Central memory CD8-positive, alpha-beta T cell (primary cell): ENCODE results near the gene EPC2.
"Not testable (repeated sequence)": the region's sequence is repeated elsewhere in the genome, so short reads cannot be mapped to it uniquely, and the experiment has no call there.

ENCODE experiments used
- ATAC-seq: fragments of 150-1000 bp; cut with Tn5 transposase; replicated peaks from 2 replicates; pipeline ENCODE4 v1.10.0; 2022; ENCODE audit warnings: mild to moderate bottlenecking, moderate FRiP score, moderate number of reproducible peaks; ENCODE audit not compliant: poor library complexity, severe bottlenecking; ENCODE audit errors: extremely low read depth
- DNase-seq, 2 donors: peaks; one replicate each; pipeline ENCODE4 v3.0.0; 2021; ENCODE audit warnings: low spot score in 2 of 2
- H3K27ac Mint-ChIP-seq: one replicate; pipeline ENCODE4 v1.8.0; 2022; ENCODE audit warnings: low read depth, mild to moderate bottlenecking, moderate library complexity, mixed read lengths
- H3K27me3 Mint-ChIP-seq: one replicate; pipeline ENCODE4 v1.8.0; 2022; ENCODE audit warnings: mixed read lengths
- H3K36me3 Mint-ChIP-seq: one replicate; pipeline ENCODE4 v1.8.0; 2022; ENCODE audit warnings: mild to moderate bottlenecking, moderate library complexity, mixed read lengths; ENCODE audit not compliant: insufficient read depth
- H3K4me1 Mint-ChIP-seq: one replicate; pipeline ENCODE4 v1.8.0; 2022; ENCODE audit warnings: mixed read lengths
- H3K4me3 Mint-ChIP-seq: one replicate; pipeline ENCODE4 v1.8.0; 2022; ENCODE audit warnings: mild to moderate bottlenecking, moderate library complexity, mixed read lengths
- H3K9me3 Mint-ChIP-seq: one replicate; pipeline ENCODE4 v1.8.0; 2022; ENCODE audit warnings: mixed read lengths

The EPC2 gene

DNA sequence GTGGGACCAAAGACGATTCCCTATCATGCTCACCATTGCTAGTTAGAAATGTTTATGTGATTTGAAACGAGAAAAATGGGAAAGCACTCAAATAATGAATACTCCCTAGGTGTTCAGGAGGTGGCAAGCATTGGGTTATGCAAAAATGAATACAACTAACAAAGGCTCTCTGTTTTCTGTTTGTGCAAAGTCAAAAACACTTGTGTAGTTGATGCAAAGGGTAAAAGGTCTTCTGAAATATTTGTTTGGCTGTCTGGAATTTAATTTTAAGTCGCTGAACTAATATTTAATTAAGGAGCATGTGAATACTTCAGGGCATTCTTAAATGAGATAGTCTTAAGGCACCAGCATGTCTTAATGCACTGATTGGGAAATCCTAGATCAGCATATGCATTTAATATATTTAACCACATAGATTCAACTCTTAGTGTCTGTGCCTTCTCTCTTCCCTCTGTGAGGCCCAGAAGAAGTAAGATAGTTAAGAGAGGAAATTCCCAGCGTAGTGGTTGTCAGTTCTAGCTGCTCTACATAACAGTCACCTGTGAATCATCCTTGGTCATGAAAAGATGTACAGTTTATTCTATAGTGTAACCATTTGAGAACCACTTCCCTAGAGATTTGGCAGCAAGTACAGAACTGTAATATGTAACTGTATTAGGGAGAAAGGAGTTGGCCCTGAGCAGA is 111.9 kb downstream of the EPC2 start:
- Mint-ChIP-seq H3K27ac (no peak overlapping the region), H3K4me1 (peaks cover 12% of the 10 kb centered on the region), H3K4me3 (no peak overlapping the region), H3K36me3 (peaks cover 17% of the 10 kb centered on the region), H3K9me3 (no peaks in the 10 kb centered on the region), H3K27me3 (no peaks in the 10 kb centered on the region)
- DNase-seq: no peak
- ATAC-seq: no peak

DNA sequence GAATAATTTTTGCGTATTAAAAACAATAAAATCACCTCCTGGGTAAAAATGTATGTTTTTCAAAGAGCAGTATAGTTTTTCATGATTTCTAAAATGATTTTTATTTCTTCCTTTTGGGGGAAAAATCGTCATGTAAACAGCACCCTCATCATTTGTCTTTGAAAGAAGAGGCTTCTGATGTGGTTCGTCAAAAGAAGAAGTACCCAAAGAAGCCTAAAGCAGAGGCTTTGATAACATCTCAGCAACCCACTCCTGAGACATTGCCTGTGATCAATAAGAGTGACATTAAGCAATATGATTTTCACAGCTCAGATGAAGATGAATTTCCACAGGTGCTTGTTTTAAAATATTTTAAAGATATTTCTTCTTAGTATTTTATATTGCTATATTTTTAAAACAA is 120.3 kb downstream of the EPC2 start:
- DNase-seq (no peak), ATAC-seq (no peak)
- Mint-ChIP-seq H3K27ac (no peak overlapping the region), H3K9me3 (no peaks in the 10 kb centered on the region), H3K4me3 (no peak overlapping the region), H3K27me3 (no peaks in the 10 kb centered on the region), H3K36me3 (peaks cover 32% of the 10 kb centered on the region), H3K4me1 (peaks cover 13% of the 10 kb centered on the region)

DNA sequence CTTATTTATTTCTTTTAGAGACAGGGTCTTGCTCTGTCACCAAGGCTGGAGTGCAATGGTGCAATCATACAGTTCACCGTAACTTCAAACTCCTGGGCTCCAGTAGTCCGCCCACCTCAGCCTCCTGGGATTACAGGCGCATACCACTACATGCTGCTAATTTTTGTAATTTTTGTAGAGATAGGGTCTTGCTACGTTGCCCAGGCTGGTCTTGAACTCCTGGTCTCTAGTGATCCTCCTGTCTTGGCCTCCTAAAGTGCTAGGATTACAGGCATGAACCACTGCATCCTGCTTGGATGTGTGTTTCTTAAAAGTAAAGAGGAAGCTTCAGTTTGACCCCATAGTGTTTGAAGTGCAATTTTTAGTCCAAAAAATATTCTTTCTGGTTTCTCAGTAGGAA is 125.5 kb downstream of the EPC2 start:
- Mint-ChIP-seq H3K4me3 (no peak overlapping the region), H3K27me3 (no peaks in the 10 kb centered on the region), H3K27ac (no peak overlapping the region), H3K9me3 (no peaks in the 10 kb centered on the region), H3K36me3 (peaks cover 43% of the 10 kb centered on the region), H3K4me1 (peaks cover 9% of the 10 kb centered on the region)
- no peak for ATAC-seq
- no peak for DNase-seq

DNA sequence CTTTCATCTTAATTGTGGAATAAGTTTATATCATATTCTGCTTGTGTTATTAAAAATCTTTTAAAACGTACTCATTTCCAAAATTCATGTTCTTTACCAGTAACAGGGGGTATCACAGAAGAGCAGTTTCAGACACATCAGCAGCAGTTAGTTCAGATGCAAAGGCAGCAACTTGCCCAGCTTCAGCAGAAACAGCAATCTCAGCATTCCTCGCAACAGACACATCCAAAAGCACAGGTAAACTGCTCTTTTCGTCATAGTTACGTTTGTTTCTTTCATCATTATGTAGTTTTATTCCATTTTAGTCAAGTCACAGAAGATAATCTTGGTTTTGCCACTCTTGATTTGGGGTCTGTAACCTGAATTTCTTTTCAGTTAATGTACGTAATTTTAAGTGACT is 137.0 kb downstream of the EPC2 start:
- no peak overlapping the region for H3K27ac Mint-ChIP-seq
- H3K4me3 Mint-ChIP-seq: no peak overlapping the region
- H3K9me3 Mint-ChIP-seq: no peaks in the 10 kb centered on the region
- peaks cover 40% of the 10 kb centered on the region for H3K36me3 Mint-ChIP-seq
- ATAC-seq (no peak), DNase-seq (no peak)
- H3K4me1 Mint-ChIP-seq: peaks cover 2% of the 10 kb centered on the region
- no peaks in the 10 kb centered on the region for H3K27me3 Mint-ChIP-seq

DNA sequence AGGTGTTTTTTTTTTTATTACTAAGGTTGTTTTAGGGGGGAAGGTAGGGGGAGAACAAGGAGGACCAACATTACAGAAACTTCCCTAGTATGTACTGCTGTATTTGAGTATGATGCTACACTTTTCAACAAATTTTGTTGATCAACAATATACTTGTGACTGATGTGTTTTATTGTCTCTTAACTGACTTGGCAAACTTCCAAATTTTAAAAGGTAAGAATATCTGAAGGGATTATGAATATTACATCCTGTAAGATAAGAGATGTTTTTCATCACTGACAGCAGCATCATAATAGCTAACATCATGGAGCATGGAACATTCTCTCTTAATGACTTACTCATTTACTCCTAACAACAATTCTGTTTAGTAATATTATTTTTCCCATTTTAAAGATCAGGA is 144.5 kb downstream of the EPC2 start:
- Mint-ChIP-seq H3K27me3 (no peaks in the 10 kb centered on the region), H3K9me3 (no peaks in the 10 kb centered on the region), H3K4me1 (no peaks in the 10 kb centered on the region), H3K36me3 (peaks cover 23% of the 10 kb centered on the region), H3K4me3 (no peak overlapping the region), H3K27ac (no peak overlapping the region)
- DNase-seq: no peak
- no peak for ATAC-seq

DNA sequence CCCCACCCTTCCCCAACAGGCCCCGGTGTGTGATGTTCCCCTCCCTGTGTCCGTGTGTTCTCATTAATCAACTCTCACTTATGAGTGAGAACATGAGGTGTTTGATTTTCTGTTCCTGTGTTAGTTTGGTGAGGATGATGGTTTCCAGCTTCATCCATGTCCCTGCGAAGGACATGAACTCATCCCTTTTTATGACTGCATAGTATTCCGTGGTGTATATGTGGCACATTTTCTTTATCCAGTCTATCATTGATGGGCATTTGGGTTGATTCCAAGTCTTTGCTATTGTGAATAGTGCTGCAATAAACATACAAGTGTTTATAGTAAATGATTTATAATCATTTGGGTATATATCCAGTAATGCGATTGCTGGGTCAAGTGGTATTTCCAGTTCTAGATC is 145.6 kb downstream of the EPC2 start:
- not testable (repeated sequence) for H3K9me3 Mint-ChIP-seq, H3K27ac Mint-ChIP-seq, ATAC-seq, H3K4me1 Mint-ChIP-seq, H3K27me3 Mint-ChIP-seq, DNase-seq, H3K4me3 Mint-ChIP-seq
- H3K36me3 Mint-ChIP-seq: peaks cover 16% of the 10 kb centered on the region

DNA sequence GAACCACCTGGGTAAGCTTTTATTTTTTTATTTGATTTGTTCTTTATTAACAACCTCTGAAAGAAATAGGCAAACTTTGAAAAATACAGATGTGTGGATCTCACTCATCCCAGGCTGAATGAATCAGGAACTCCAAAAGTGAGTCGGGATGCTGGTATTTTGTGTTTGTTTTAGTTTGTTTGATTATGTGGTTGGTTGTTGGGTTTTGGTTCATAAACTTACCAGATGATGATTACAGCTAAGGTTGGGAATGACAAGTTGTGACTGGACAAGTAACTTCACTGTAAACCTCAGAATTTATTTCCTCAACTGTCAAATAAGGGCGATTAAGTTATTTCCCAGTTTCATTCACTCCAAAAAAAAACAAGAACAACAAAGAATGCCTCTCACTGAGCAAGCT is 150.0 kb downstream of the EPC2 start:
- peaks cover 4% of the 10 kb centered on the region for H3K36me3 Mint-ChIP-seq
- H3K27ac Mint-ChIP-seq: no peak overlapping the region
- DNase-seq: no peak
- no peaks in the 10 kb centered on the region for H3K9me3 Mint-ChIP-seq
- no peaks in the 10 kb centered on the region for H3K27me3 Mint-ChIP-seq
- no peak for ATAC-seq
- no peak overlapping the region for H3K4me3 Mint-ChIP-seq
- no peaks in the 10 kb centered on the region for H3K4me1 Mint-ChIP-seq

DNA sequence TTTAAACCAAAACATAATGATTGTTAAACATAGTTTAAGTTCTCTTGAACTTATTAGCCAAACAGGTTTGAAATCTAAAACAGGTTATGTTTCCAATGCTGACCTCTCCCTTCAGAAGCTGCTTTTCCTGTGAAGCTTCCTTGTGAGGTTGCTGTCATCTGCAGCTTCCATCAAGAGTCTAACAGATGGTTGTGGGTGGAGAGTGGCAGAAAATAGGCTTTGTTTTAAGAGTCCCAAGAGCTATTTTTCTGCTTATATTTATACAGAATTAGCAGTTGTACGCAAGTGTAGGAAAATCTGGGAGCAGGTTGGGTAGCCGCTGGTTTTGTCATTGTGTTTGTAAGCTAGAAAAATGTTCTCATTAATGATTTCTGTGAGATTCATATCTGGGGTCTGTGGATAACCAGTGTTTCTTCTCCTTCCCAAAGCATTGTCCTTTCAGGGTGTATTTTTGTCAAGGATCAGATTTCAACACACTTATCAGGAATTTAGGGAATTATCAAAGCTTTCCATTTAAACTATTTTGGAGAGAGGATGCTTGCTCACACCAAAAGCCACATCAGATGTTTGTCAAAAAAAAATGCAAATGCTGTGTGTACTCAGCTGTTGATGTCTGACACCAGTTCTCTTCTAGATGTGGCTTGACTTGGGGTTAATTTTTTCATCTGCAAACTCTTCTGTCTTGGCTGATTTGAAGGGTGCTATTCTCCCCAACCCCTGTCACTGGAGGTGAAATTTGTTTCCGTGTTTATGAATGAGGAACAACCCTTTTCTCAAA is 152.4 kb downstream of the EPC2 start:
- H3K9me3 Mint-ChIP-seq: no peaks in the 10 kb centered on the region
- no peak overlapping the region for H3K27ac Mint-ChIP-seq
- H3K27me3 Mint-ChIP-seq: peaks cover 3% of the 10 kb centered on the region
- no peaks in the 10 kb centered on the region for H3K4me1 Mint-ChIP-seq
- H3K36me3 Mint-ChIP-seq: peaks cover 4% of the 10 kb centered on the region
- no peak overlapping the region for H3K4me3 Mint-ChIP-seq
- DNase-seq (no peak), ATAC-seq (no peak)

DNA sequence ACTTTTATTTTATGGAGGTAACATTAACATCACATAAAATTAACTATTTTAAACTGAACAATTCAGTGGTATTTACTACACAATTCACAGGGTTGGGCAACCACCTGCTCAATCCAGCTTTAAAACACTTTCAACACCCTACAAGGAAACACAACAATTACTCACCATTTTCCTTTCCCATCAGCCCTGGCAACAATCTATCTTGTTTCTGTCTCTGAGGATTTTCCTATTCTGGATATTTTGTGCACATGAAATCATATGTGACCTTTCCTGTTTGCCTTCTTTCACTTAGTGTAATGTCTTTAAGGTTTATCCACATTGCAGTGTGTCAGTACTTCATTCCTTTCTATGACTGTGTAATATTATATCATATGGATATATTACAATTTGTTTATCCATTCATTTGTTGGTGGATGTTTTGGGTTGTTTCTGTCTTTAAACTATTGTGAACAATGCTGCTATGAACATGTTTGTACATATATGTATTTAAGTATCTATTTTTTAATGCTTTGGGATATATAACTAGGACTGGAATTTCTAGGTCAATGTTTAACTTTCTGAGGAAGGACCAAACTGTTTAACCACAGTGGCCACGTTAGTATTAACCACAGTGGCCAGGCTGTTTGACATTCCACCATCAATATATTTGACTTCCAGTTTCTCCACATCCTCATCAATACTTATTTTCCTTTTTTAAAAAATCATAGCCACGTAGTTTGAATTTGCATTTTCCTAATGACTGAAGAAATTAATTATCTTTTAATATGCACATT is 158.1 kb downstream of the EPC2 start:
- H3K27me3 Mint-ChIP-seq: peaks cover 22% of the 10 kb centered on the region
- no peak for DNase-seq
- H3K4me1 Mint-ChIP-seq: no peaks in the 10 kb centered on the region
- no peak overlapping the region for H3K4me3 Mint-ChIP-seq
- peaks cover 6% of the 10 kb centered on the region for H3K9me3 Mint-ChIP-seq
- H3K36me3 Mint-ChIP-seq: no peaks in the 10 kb centered on the region
- H3K27ac Mint-ChIP-seq: no peak overlapping the region
- no peak for ATAC-seq

DNA sequence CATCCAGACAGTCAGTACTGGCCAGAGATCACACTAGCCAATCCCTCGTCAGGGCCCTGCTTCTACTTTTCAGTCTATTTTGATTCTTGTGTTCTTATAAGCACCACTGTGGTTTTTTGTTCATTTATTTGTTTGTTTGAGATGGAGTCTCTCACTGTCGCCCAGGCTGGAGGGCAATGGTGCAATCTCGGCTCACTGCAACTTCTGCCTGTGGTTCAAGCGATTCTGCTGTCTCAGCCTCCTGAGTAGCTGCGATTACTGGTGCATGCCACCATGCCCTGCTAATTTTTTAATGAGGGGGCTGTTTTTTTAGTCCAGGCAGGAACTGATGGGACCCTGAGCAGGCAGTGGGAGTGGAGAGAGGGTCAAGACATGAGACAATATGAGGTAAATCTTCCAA is 165.5 kb downstream of the EPC2 start:
- peaks cover 6% of the 10 kb centered on the region for H3K9me3 Mint-ChIP-seq
- no peaks in the 10 kb centered on the region for H3K36me3 Mint-ChIP-seq
- H3K27me3 Mint-ChIP-seq: peaks cover 20% of the 10 kb centered on the region
- DNase-seq (no peak), ATAC-seq (no peak)
- H3K4me1 Mint-ChIP-seq: peaks cover 14% of the 10 kb centered on the region
- no peak overlapping the region for H3K27ac Mint-ChIP-seq
- no peak overlapping the region for H3K4me3 Mint-ChIP-seq

DNA sequence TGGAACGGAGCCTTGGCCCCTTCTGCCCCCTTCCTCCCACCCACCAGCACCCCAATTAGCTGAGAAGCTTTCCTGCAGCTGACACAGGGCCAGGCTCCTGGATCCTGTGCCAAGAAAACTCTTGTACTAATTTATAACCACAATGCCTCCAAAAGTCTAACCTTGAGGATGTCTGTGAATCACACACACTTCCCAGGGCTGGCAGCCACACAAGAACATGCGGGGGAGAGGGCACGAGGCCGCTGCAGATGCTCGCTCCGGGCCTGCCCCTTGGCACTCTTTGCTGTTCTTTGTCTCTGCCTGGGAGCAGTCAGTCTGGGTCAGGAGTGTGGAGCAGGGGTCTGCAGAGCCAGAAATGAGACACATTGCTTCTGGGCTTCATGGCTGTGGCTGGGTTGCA is 167.8 kb downstream of the EPC2 start:
- Mint-ChIP-seq H3K9me3 (no peaks in the 10 kb centered on the region), H3K27ac (no peak overlapping the region), H3K4me3 (no peak overlapping the region), H3K4me1 (peaks cover 19% of the 10 kb centered on the region), H3K36me3 (no peaks in the 10 kb centered on the region), H3K27me3 (peaks cover 39% of the 10 kb centered on the region)
- no peak for ATAC-seq
- no peak for DNase-seq

DNA sequence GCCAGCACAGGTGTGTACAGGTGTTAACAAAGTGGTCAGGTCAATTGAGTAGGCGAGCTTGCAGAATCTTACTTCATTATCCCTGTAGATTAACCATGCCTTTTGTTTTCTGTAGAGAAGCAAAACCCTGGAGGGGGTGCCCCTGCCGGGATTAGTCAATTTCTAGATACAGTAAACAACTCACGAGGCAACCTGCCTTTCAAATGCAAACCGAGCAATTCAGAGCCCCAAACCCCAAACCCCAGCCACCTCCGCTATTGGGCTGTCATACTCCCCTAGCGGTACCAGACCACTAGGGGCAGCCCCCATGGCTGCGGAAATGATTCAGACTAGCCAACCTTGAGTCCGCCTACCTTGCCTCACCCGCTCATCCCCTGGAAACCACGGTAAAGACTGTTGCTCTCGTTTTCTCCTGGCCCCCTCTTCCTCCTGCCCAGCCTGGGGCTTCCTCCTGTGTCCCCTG is 169.1 kb downstream of the EPC2 start:
- DNase-seq: peak; percentile 27 to 37
- Mint-ChIP-seq H3K27ac (peak overlapping the region; percentile 50), H3K4me3 (peak overlapping the region; percentile 16)

More for the DNA sequence above, 169.1 kb downstream of the EPC2 start:
- Mint-ChIP-seq H3K4me1 (peaks cover 19% of the 10 kb centered on the region), H3K36me3 (no peaks in the 10 kb centered on the region), H3K9me3 (no peaks in the 10 kb centered on the region), H3K27me3 (peaks cover 39% of the 10 kb centered on the region)
- peak; percentile 93 for ATAC-seq
